Glutamatergic neuron (in vitro differentiated cells): ENCODE measurements around the gene F12. TPM values are rescaled to one million over a fixed set of nuclear protein-coding genes. Genes with fewer than 3 reads are reported as not detected.

Experiments
- DNase-seq: peaks from one replicate; pipeline ENCODE4 v3.0.0; 2022
- H3K27ac Mint-ChIP-seq: one replicate; pipeline ENCODE4 v1.8.0; 2020; ENCODE audit warnings: mild to moderate bottlenecking, mixed read lengths, inconsistent platforms; ENCODE audit not compliant: unreplicated experiment
- H3K27me3 Mint-ChIP-seq: one replicate; pipeline ENCODE4 v1.8.0; 2020; ENCODE audit warnings: mild to moderate bottlenecking, moderate library complexity, mixed read lengths, inconsistent platforms; ENCODE audit not compliant: unreplicated experiment
- H3K36me3 Mint-ChIP-seq: one replicate; pipeline ENCODE4 v1.8.0; 2020; ENCODE audit warnings: mild to moderate bottlenecking, mixed read lengths, inconsistent platforms; ENCODE audit not compliant: unreplicated experiment
- H3K4me1 Mint-ChIP-seq: one replicate; pipeline ENCODE4 v1.8.0; 2020; ENCODE audit warnings: mild to moderate bottlenecking, low read depth, mixed read lengths, inconsistent platforms; ENCODE audit not compliant: unreplicated experiment
- H3K4me3 Mint-ChIP-seq: one replicate; pipeline ENCODE4 v1.8.0; 2020; ENCODE audit warnings: mild to moderate bottlenecking, mixed read lengths, inconsistent platforms; ENCODE audit not compliant: unreplicated experiment
- H3K9me3 Mint-ChIP-seq: one replicate; pipeline ENCODE4 v1.8.0; 2020; ENCODE audit warnings: mild to moderate bottlenecking, moderate library complexity, mixed read lengths, inconsistent platforms; ENCODE audit not compliant: unreplicated experiment
- total RNA-seq: library from RNA; stranded (reverse); fragmentation: NEBNext Ultra II Directional; extraction: Animal tissue kit (Norgen Biotek cat#: 25700); gene quantifications from one replicate; pipeline ENCODE4 v1.2.1, GENCODE V29; 2021; ENCODE audit not compliant: unreplicated experiment
- TF ChIP-seq, protein P1 (sequence below): fragments of 200-600 bp; sonication (generic); IDR thresholded peaks from one replicate; pipeline ENCODE4 v1.5.0; 2021; ENCODE audit not compliant: partially characterized antibody, unreplicated experiment

Gene F12
- total RNA-seq, 1 donor from 2014 or later = 5.4 TPM

- no peak overlapping the region for H3K27ac Mint-ChIP-seq
- no peak for DNase-seq
These were observed 18.7 kb upstream of the F12 start for GRCh38 chr5:177427919-177428573.

GRCh38 chr5:177427211-177427822 lies 18.0 kb upstream of the F12 start:
- Mint-ChIP-seq H3K36me3 (no peaks in the 10 kb centered on the region), H3K4me3 (peak overlapping the region; percentile 87), H3K27me3 (peaks cover 10% of the 10 kb centered on the region), H3K4me1 (peaks cover 10% of the 10 kb centered on the region), H3K27ac (peak overlapping the region; percentile 75), H3K9me3 (peaks cover 8% of the 10 kb centered on the region)
- DNase-seq = no peak
- TF ChIP-seq, protein P1, sequence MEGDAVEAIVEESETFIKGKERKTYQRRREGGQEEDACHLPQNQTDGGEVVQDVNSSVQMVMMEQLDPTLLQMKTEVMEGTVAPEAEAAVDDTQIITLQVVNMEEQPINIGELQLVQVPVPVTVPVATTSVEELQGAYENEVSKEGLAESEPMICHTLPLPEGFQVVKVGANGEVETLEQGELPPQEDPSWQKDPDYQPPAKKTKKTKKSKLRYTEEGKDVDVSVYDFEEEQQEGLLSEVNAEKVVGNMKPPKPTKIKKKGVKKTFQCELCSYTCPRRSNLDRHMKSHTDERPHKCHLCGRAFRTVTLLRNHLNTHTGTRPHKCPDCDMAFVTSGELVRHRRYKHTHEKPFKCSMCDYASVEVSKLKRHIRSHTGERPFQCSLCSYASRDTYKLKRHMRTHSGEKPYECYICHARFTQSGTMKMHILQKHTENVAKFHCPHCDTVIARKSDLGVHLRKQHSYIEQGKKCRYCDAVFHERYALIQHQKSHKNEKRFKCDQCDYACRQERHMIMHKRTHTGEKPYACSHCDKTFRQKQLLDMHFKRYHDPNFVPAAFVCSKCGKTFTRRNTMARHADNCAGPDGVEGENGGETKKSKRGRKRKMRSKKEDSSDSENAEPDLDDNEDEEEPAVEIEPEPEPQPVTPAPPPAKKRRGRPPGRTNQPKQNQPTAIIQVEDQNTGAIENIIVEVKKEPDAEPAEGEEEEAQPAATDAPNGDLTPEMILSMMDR = no peak

More at GRCh38 chr5:177427919-177428573, 18.7 kb upstream of the F12 start:
- peaks cover 10% of the 10 kb centered on the region for H3K27me3 Mint-ChIP-seq
- H3K4me3 Mint-ChIP-seq = peak overlapping the region; percentile 87
- peaks cover 6% of the 10 kb centered on the region for H3K9me3 Mint-ChIP-seq
- TF ChIP-seq, protein P1 = no peak
- no peaks in the 10 kb centered on the region for H3K36me3 Mint-ChIP-seq
- peaks cover 10% of the 10 kb centered on the region for H3K4me1 Mint-ChIP-seq

- DNase-seq = peak; percentile 55
- peaks cover 8% of the 10 kb centered on the region for H3K9me3 Mint-ChIP-seq
These were observed 17.3 kb upstream of the F12 start, which contains the start of gene GRK6 for GRCh38 chr5:177426566-177427210. TSS of gene GRK6 (plus strand) at chr5:177426676. CDS start at chr5:177426846, 170 bp downstream.

GRCh38 chr5:177425801-177426565 lies 16.6 kb upstream of the F12 start:
- DNase-seq = peak; percentile 97

More at GRCh38 chr5:177426566-177427210, 17.3 kb upstream of the F12 start, which contains the start of gene GRK6:
- Mint-ChIP-seq H3K27ac (peak within 1 kb of the TSS; percentile 98), H3K27me3 (peaks cover 8% of the 10 kb centered on the region), H3K4me1 (peaks cover 10% of the 10 kb centered on the region), H3K4me3 (peak within 1 kb of the TSS; percentile 94), H3K36me3 (no peaks in the 10 kb centered on the region)
- TF ChIP-seq, protein P1 = no peak

More at GRCh38 chr5:177425801-177426565, 16.6 kb upstream of the F12 start:
- TF ChIP-seq, protein P1 = no peak
- Mint-ChIP-seq H3K9me3 (peaks cover 9% of the 10 kb centered on the region), H3K27ac (peak overlapping the region; percentile 98), H3K27me3 (peaks cover 8% of the 10 kb centered on the region), H3K4me1 (peaks cover 14% of the 10 kb centered on the region), H3K36me3 (no peaks in the 10 kb centered on the region), H3K4me3 (peak overlapping the region; percentile 94)
